HepG2 (cell line): ENCODE measurements around the gene PNKD. TPM values are rescaled to one million over a fixed set of nuclear protein-coding genes. Genes with fewer than 3 reads are reported as not detected.
A peak's percentile ranks its signal among the peaks of the same experiment; 100 is the strongest.

ENCODE experiments used
- ATAC-seq: fragments of 200-7000 bp; cut with Tn5 transposase; 3 replicates; pipeline ENCODE4 v1.9.1; 2020; ENCODE audit warnings: mild to moderate bottlenecking, moderate library complexity
- BruUV-seq: library from RNA; stranded (reverse); fragments of 400-500 nt; replicated peaks from 2 replicates; lab custom pipeline; 2021; lab: Mats Ljungman, UMichigan
- CTCF ChIA-PET: fragments of 300-600 bp; formaldehyde crosslinking; extraction: SDS; loops from one replicate; lab custom pipeline; 2021; ENCODE audit warnings: low total read pairs, inconsistent platforms, low intra/inter-chr PET ratio; lab: Yijun Ruan, JAX
- POLR2A ChIA-PET: fragments of 350-600 bp; sonication (Branson Sonifier 250); formaldehyde crosslinking; loops from one replicate; lab custom pipeline; 2020; ENCODE audit warnings: antibody characterized with exemption, inconsistent platforms; lab: Yijun Ruan, JAX
- DNase-seq: peaks from one replicate; pipeline ENCODE4 v3.0.0-alpha.2; 2015; ENCODE audit warnings: low spot score
- FAIRE-seq: peaks from 3 replicates; lab custom pipeline; 2011; peaks lifted over from hg19 to GRCh38; lab: Jason Lieb, UNC
- H2AFZ ChIP-seq: one replicate; pipeline ENCODE4 v1.6.1; 2011; ENCODE audit warnings: low read length, inconsistent platforms
- H3K27ac ChIP-seq: fragments of 300-600 bp; 3 replicates; pipeline ENCODE4 v1.8.0; 2011; ENCODE audit warnings: mixed run types, mild to moderate bottlenecking, mixed read lengths, low read length, inconsistent platforms; ENCODE audit not compliant: insufficient read depth; ENCODE audit errors: extremely low read length
- H3K27me3 ChIP-seq, 2 experiments: fragments of 200-600 bp in 1 of 2; 2 replicates in 1 of 2; 3 replicates in 1 of 2; pipeline versions ENCODE4 v1.6.0 to v1.8.0; 2011; ENCODE audit warnings: low read length in 2 of 2, mild to moderate bottlenecking in 2 of 2, moderate library complexity in 2 of 2, inconsistent platforms in 1 of 2; ENCODE audit not compliant: insufficient read depth in 2 of 2, control insufficient read depth in 1 of 2
- H3K36me3 ChIP-seq, 2 experiments: fragments of 200-600 bp in 1 of 2; replicated peaks in 1 of 2; 2 replicates in 1 of 2; 3 replicates in 1 of 2; pipeline versions ENCODE4 v1.5.1 to v1.8.0; 2011; ENCODE audit warnings: low read length in 2 of 2, inconsistent platforms in 1 of 2; ENCODE audit not compliant: insufficient read depth in 2 of 2, control insufficient read depth in 1 of 2
- H3K4me1 ChIP-seq: 2 replicates; pipeline ENCODE4 v1.5.1; 2012; ENCODE audit warnings: low read length, inconsistent platforms; ENCODE audit not compliant: insufficient read depth
- H3K4me2 ChIP-seq: 2 replicates; pipeline ENCODE4 v1.6.0; 2011; ENCODE audit warnings: low read depth, low read length, inconsistent platforms
- H3K4me3 ChIP-seq, 3 experiments: fragments of 200-600 bp in 1 of 3; sonication (generic), shearing (Covaris generic) in 1 of 3; replicated peaks in 1 of 3; 2 replicates each; pipeline ENCODE4 v1.5.1; 2011 to 2016; ENCODE audit warnings: low read length in 3 of 3, inconsistent platforms in 2 of 3, low read depth in 2 of 3, mild to moderate bottlenecking in 2 of 3, control low read depth in 1 of 3, mixed read lengths in 1 of 3; ENCODE audit not compliant: insufficient read depth in 1 of 3
- H3K79me2 ChIP-seq: one replicate; pipeline ENCODE4 v1.6.1; 2011; ENCODE audit warnings: low read length, inconsistent platforms; ENCODE audit not compliant: insufficient read depth
- H3K9ac ChIP-seq: 2 replicates; pipeline ENCODE4 v1.6.0; 2011; ENCODE audit warnings: mild to moderate bottlenecking, low read depth, low read length, inconsistent platforms; ENCODE audit not compliant: insufficient read depth
- H3K9me3 ChIP-seq: 2 replicates; pipeline ENCODE4 v1.5.1; 2012; ENCODE audit warnings: mild to moderate bottlenecking, low read length
- H4K20me1 ChIP-seq: 2 replicates; pipeline ENCODE4 v1.6.0; 2011; ENCODE audit warnings: inconsistent platforms, mild to moderate bottlenecking, low read length, moderate library complexity; ENCODE audit not compliant: insufficient read depth
- PHF8 ChIP-seq: sonication (generic); formaldehyde crosslinking; IDR thresholded peaks from 2 replicates; pipeline ENCODE4 v1.5.0; 2020; ENCODE audit warnings: missing genetic modification reagents
- RFXAP ChIP-seq: sonication (generic); formaldehyde crosslinking; IDR thresholded peaks from 2 replicates; pipeline ENCODE4 v1.4.0; 2020; ENCODE audit warnings: missing genetic modification reagents, borderline replicate concordance
- THAP11 ChIP-seq: IDR thresholded peaks from 2 replicates; pipeline ENCODE4 v1.6.1; 2016; ENCODE audit warnings: missing biosample characterization, missing genetic modification reagents
- ZNF274 ChIP-seq: sonication (generic); formaldehyde crosslinking; IDR thresholded peaks from 2 replicates; pipeline ENCODE4 v1.5.1; 2020; ENCODE audit warnings: mild to moderate bottlenecking, missing genetic modification reagents
- ZNF331 ChIP-seq: sonication (generic); formaldehyde crosslinking; IDR thresholded peaks from 2 replicates; pipeline ENCODE4 v1.4.0; 2020; ENCODE audit warnings: missing genetic modification reagents
- ZNF350 ChIP-seq: sonication (generic); formaldehyde crosslinking; IDR thresholded peaks from 2 replicates; pipeline ENCODE4 v1.4.0; 2020; ENCODE audit warnings: mild to moderate bottlenecking, low read depth, missing genetic modification reagents, borderline replicate concordance
- ZNF746 ChIP-seq: sonication (generic); formaldehyde crosslinking; IDR thresholded peaks from 2 replicates; pipeline ENCODE4 v1.8.0; 2022; ENCODE audit warnings: mild to moderate bottlenecking, missing genetic modification reagents
- WGBS: methylation state at CpG from one replicate; pipeline ENCODE4 v1.1.6; 2017; ENCODE audit warnings: low lambda C conversion rate; 5-methylcytosine and 5-hydroxymethylcytosine counted together
- in situ Hi-C: cut with HindIII; loops from 2 replicates; pipeline ENCODE4 v1.10.0; 2017; ENCODE audit warnings: low pct_unique_long_range_greater_than_20kb; ENCODE audit not compliant: extremely low pct_ligation_motif_present
- intact Hi-C: fragments of 100-400 bp; cut with micrococcal nuclease; formaldehyde crosslinking; loops from one replicate; pipeline ENCODE4 v1.10.0; 2022; ENCODE audit not compliant: unreplicated experiment
- polyA plus RNA-seq, 8 experiments: library from polyadenylated mRNA; depleted of rRNA in 3 of 8; stranded (reverse) in 7 of 8; unstranded in 1 of 8; fragments of >200 nt; fragmentation: Illumina TruSeq in 4 of 8; extraction: Trizol in 4 of 8; gene quantifications; 2 replicates each; pipeline versions ENCODE4 v1.2.1 to v1.2.3, GENCODE V29; 2011 to 2016; ENCODE audit warnings: low read depth in 4 of 8, missing spikeins in 1 of 8, mixed read lengths in 1 of 8; ENCODE audit not compliant: insufficient read depth in 1 of 8
- total RNA-seq, 5 experiments: library from RNA; depleted of rRNA; stranded (reverse); fragments of >200 nt; fragmentation: Illumina TruSeq; extraction: Trizol; gene quantifications; 2 replicates each; pipeline ENCODE4 v1.2.3, GENCODE V29; 2016; ENCODE audit warnings: low read depth in 1 of 5
- TF ChIP-seq, protein P1 (sequence below): sonication (generic); formaldehyde crosslinking; IDR thresholded peaks from 2 replicates; pipeline ENCODE4 v1.9.0; 2022; ENCODE audit warnings: low read depth, missing genetic modification reagents
- TF ChIP-seq, protein P2 (sequence below): sonication (generic); formaldehyde crosslinking; IDR thresholded peaks from 2 replicates; pipeline ENCODE4 v1.4.0; 2020; ENCODE audit warnings: missing genetic modification reagents
- TF ChIP-seq, protein P3 (sequence below): sonication (generic); formaldehyde crosslinking; IDR thresholded peaks from 2 replicates; pipeline ENCODE4 v1.5.0; 2020; ENCODE audit warnings: mild to moderate bottlenecking, missing genetic modification reagents
- TF ChIP-seq, protein P4 (sequence below): sonication (generic); formaldehyde crosslinking; IDR thresholded peaks from 2 replicates; pipeline ENCODE4 v1.5.1; 2020; ENCODE audit warnings: missing genetic modification reagents, mild to moderate bottlenecking, borderline replicate concordance
- TF ChIP-seq, protein P5 (sequence below): sonication (generic); formaldehyde crosslinking; IDR thresholded peaks from 2 replicates; pipeline ENCODE4 v1.4.0; 2020; ENCODE audit warnings: mild to moderate bottlenecking, missing genetic modification reagents
- TF ChIP-seq, protein P6 (sequence below): sonication (generic); formaldehyde crosslinking; IDR thresholded peaks from 2 replicates; pipeline ENCODE4 v1.8.0; 2022; ENCODE audit warnings: mild to moderate bottlenecking, missing genetic modification reagents, borderline replicate concordance

The PNKD gene
- total and polyA plus RNA-seq, 2 of the 13 experiments (the other 11 are each of a cell fraction or from before 2014, with no cell fraction given): 55.9 to 80.4 TPM

DNA sequence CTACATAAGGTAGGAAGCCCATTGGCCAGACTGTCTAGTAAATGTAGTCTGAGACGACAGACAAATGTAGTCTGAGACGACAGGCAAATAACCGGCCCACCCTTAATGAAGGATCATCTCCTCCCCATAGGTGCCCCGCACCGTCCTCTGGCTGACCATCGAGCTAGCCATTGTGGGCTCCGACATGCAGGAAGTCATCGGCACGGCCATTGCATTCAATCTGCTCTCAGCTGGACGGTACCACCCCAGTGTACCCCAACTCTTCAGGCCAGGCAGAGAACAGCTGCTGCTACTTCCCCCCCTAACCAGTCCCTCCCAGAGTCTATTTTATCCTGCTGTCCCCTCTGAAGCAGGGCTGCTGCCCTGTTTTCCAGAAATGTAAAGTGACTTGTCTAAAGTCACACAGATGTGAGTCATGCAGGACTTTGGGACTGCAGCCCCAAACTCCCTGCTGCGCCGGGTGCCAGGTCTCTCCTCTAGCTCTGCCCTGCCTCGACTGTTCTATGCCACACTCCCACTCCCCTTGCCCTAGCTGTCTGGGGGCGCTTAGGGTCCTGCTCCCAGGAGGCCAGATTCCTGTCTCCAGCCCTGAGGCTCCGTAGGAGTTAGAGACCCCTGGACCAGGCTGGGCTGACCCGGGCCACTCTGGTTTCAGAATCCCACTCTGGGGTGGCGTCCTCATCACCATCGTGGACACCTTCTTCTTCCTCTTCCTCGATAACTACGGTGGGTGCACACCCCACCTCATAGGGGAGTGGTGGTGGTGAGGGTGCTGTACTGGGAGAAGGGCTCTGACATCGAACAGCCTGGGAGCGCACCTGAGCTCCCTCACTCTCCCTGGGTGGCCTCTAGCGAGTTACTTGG is 116.4 kb downstream of the PNKD start:
- peak; percentile 56 for ATAC-seq
- TF ChIP-seq, protein P1, sequence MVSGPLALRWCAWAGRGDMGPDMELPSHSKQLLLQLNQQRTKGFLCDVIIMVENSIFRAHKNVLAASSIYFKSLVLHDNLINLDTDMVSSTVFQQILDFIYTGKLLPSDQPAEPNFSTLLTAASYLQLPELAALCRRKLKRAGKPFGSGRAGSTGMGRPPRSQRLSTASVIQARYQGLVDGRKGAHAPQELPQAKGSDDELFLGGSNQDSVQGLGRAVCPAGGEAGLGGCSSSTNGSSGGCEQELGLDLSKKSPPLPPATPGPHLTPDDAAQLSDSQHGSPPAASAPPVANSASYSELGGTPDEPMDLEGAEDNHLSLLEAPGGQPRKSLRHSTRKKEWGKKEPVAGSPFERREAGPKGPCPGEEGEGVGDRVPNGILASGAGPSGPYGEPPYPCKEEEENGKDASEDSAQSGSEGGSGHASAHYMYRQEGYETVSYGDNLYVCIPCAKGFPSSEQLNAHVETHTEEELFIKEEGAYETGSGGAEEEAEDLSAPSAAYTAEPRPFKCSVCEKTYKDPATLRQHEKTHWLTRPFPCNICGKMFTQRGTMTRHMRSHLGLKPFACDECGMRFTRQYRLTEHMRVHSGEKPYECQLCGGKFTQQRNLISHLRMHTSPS (CRISPR knock-in tag): 0 out of 2 replicates have a peak, but pooled peaks have one; percentile 42
- TF ChIP-seq, protein P2, sequence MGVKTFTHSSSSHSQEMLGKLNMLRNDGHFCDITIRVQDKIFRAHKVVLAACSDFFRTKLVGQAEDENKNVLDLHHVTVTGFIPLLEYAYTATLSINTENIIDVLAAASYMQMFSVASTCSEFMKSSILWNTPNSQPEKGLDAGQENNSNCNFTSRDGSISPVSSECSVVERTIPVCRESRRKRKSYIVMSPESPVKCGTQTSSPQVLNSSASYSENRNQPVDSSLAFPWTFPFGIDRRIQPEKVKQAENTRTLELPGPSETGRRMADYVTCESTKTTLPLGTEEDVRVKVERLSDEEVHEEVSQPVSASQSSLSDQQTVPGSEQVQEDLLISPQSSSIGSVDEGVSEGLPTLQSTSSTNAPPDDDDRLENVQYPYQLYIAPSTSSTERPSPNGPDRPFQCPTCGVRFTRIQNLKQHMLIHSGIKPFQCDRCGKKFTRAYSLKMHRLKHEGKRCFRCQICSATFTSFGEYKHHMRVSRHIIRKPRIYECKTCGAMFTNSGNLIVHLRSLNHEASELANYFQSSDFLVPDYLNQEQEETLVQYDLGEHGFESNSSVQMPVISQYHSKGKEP (CRISPR knock-in tag): no peak
- no peak for TF ChIP-seq PHF8 (CRISPR knock-in tag)
- TF ChIP-seq THAP11: no peak
- TF ChIP-seq, protein P3, sequence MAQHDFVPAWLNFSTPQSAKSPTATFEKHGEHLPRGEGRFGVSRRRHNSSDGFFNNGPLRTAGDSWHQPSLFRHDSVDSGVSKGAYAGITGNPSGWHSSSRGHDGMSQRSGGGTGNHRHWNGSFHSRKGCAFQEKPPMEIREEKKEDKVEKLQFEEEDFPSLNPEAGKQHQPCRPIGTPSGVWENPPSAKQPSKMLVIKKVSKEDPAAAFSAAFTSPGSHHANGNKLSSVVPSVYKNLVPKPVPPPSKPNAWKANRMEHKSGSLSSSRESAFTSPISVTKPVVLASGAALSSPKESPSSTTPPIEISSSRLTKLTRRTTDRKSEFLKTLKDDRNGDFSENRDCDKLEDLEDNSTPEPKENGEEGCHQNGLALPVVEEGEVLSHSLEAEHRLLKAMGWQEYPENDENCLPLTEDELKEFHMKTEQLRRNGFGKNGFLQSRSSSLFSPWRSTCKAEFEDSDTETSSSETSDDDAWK (CRISPR knock-in tag): no peak
- TF ChIP-seq, protein P4, sequence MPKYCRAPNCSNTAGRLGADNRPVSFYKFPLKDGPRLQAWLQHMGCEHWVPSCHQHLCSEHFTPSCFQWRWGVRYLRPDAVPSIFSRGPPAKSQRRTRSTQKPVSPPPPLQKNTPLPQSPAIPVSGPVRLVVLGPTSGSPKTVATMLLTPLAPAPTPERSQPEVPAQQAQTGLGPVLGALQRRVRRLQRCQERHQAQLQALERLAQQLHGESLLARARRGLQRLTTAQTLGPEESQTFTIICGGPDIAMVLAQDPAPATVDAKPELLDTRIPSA: no peak
- no peak for TF ChIP-seq ZNF331 (CRISPR knock-in tag)
- TF ChIP-seq ZNF746: no peak
- TF ChIP-seq, protein P5, sequence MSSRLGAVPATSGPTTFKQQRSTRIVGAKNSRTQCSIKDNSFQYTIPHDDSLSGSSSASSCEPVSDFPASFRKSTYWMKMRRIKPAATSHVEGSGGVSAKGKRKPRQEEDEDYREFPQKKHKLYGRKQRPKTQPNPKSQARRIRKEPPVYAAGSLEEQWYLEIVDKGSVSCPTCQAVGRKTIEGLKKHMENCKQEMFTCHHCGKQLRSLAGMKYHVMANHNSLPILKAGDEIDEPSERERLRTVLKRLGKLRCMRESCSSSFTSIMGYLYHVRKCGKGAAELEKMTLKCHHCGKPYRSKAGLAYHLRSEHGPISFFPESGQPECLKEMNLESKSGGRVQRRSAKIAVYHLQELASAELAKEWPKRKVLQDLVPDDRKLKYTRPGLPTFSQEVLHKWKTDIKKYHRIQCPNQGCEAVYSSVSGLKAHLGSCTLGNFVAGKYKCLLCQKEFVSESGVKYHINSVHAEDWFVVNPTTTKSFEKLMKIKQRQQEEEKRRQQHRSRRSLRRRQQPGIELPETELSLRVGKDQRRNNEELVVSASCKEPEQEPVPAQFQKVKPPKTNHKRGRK (CRISPR knock-in tag): no peak
- TF ChIP-seq RFXAP (CRISPR knock-in tag): no peak
- TF ChIP-seq, protein P6, sequence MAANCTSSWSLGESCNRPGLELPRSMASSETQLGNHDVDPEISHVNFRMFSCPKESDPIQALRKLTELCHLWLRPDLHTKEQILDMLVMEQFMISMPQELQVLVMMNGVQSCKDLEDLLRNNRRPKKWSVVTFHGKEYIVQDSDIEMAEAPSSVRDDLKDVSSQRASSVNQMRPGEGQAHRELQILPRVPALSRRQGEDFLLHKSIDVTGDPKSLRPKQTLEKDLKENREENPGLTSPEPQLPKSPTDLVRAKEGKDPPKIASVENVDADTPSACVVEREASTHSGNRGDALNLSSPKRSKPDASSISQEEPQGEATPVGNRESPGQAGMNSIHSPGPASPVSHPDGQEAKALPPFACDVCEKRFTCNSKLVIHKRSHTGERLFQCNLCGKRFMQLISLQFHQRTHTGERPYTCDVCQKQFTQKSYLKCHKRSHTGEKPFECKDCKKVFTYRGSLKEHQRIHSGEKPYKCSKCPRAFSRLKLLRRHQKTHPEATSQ (CRISPR knock-in tag): no peak
- peak; percentile 90 for TF ChIP-seq ZNF274 (CRISPR knock-in tag)
- peak; percentile 72 for TF ChIP-seq ZNF350 (CRISPR knock-in tag)

More for the DNA sequence above, 116.4 kb downstream of the PNKD start:
- Histone ChIP-seq H4K20me1 (no peaks in the 10 kb centered on the region), H3K36me3 (no peaks in the 10 kb centered on the region), H3K4me2 (peak overlapping the region; percentile 87), H3K4me3 (peak overlapping the region; percentile 9 to 57 (median 11); a peak in 5 of 6 replicates), H2AFZ (no peak overlapping the region), H3K4me1 (peaks cover 84% of the 10 kb centered on the region), H3K9ac (peak overlapping the region; percentile 58), H3K27me3 (peaks cover 10 to 28% of the 10 kb centered on the region in 2 experiments), H3K9me3 (no peaks in the 10 kb centered on the region), H3K27ac (no peak overlapping the region), H3K79me2 (no peaks in the 10 kb centered on the region)
- 26% methylated on average over 22 of the region's 23 CpGs for WGBS
- DNase-seq (no peak), FAIRE-seq (no peak)
- ChIA-PET POLR2A (interaction anchor here (0.7 to 2.6 kb wide), 14 partner anchors 10 to 117 kb away, joined by 3 to 14 read pairs (median 4); partner anchors contain the start of genes AAMP, CATIP, CTDSP1 and PNKD), CTCF (no interaction called here)
- TSS peak; percentile 79 for BruUV-seq
- in situ Hi-C loops (no loop called here), intact Hi-C loops (loop anchor here (1.0 to 2.0 kb wide), 2 partner anchors 16 to 86 kb away; no protein-coding TSS in a partner anchor)
